GM12891 (cell line): ENCODE measurements around the gene FAM222A.

Experiments
- DNase-seq: peaks from one replicate; pipeline ENCODE4 v3.0.0; 2011; ENCODE audit warnings: low spot score; ENCODE audit not compliant: insufficient read length
- FAIRE-seq: peaks from 2 replicates; lab custom pipeline; 2011; peaks lifted over from hg19 to GRCh38; lab: Jason Lieb, UNC
- PAX5 ChIP-seq: IDR thresholded peaks from 2 replicates; pipeline ENCODE4 v1.6.1; 2011; ENCODE audit warnings: low read length, moderate library complexity, mild to moderate bottlenecking; ENCODE audit not compliant: insufficient read depth, severe bottlenecking
- POLR2A ChIP-seq: IDR thresholded peaks from 2 replicates; pipeline ENCODE4 v1.6.1; 2011; ENCODE audit warnings: low read depth, low read length, control low read depth
- POLR2AphosphoS5 ChIP-seq: IDR thresholded peaks from 2 replicates; pipeline ENCODE4 v1.6.1; 2011; ENCODE audit warnings: low read depth, low read length, control low read depth
- POU2F2 ChIP-seq: IDR thresholded peaks from 2 replicates; pipeline ENCODE4 v1.6.1; 2011; ENCODE audit warnings: low read depth, mild to moderate bottlenecking, control low read depth, low read length, moderate library complexity
- SPI1 ChIP-seq: IDR thresholded peaks from 2 replicates; pipeline ENCODE4 v1.6.1; 2011; ENCODE audit warnings: low read depth, low read length, control low read depth
- TAF1 ChIP-seq: IDR thresholded peaks from 2 replicates; pipeline ENCODE4 v1.6.1; 2011; ENCODE audit warnings: low read depth, low read length, control low read depth

FAM222A gene

GRCh38 chr12:109771746-109772621 lies 58.4 kb downstream of the FAM222A start:
- DNase-seq (no peak), FAIRE-seq (no peak)
- TF ChIP-seq TAF1, result no peak

- TF ChIP-seq PAX5, result no peak
- no peak for TF ChIP-seq POLR2A
- TF ChIP-seq SPI1, result no peak
- no peak for TF ChIP-seq POU2F2
- no peak for TF ChIP-seq TAF1
- TF ChIP-seq POLR2AphosphoS5, result no peak
- no peak for FAIRE-seq
- no peak for DNase-seq
These were observed 59.1 kb downstream of the FAM222A start for GRCh38 chr12:109772622-109773321.

- FAIRE-seq, result no peak
- TF ChIP-seq TAF1 (no peak), SPI1 (no peak), POLR2A (no peak)
- no peak for DNase-seq
These were observed 59.9 kb downstream of the FAM222A start for GRCh38 chr12:109773384-109774011.

GRCh38 chr12:109775172-109775881 lies 61.7 kb downstream of the FAM222A start:
- FAIRE-seq, result peak; percentile 20
- peak; percentile 68 for DNase-seq
- no peak for TF ChIP-seq SPI1
- no peak for TF ChIP-seq TAF1
- TF ChIP-seq POLR2AphosphoS5, result no peak
- no peak for TF ChIP-seq POLR2A
- no peak for TF ChIP-seq POU2F2
- no peak for TF ChIP-seq PAX5

GRCh38 chr12:109776624-109777023 lies 63.0 kb downstream of the FAM222A start:
- TF ChIP-seq POLR2AphosphoS5 (no peak), TAF1 (no peak), POU2F2 (no peak), POLR2A (no peak), PAX5 (no peak), SPI1 (no peak)
- FAIRE-seq (no peak), DNase-seq (no peak)

- no peak for DNase-seq
- peak; percentile 47 for FAIRE-seq
- TF ChIP-seq SPI1 (no peak), POU2F2 (no peak), POLR2A (no peak), POLR2AphosphoS5 (no peak), PAX5 (no peak), TAF1 (no peak)
These were observed 63.9 kb downstream of the FAM222A start for GRCh38 chr12:109777544-109777943.

GRCh38 chr12:109778684-109779083 lies 65.1 kb downstream of the FAM222A start:
- TF ChIP-seq POLR2A, result no peak
- TF ChIP-seq SPI1, result no peak
- no peak for TF ChIP-seq PAX5
- TF ChIP-seq TAF1, result no peak
- no peak for TF ChIP-seq POU2F2
- TF ChIP-seq POLR2AphosphoS5, result no peak
- DNase-seq (no peak), FAIRE-seq (no peak)

GRCh38 chr12:109779382-109779781 lies 65.8 kb downstream of the FAM222A start:
- DNase-seq (no peak), FAIRE-seq (no peak)
- peak; percentile 52; the same call in 1 of the 2 replicates for TF ChIP-seq SPI1
- TF ChIP-seq POLR2A, result no peak

GRCh38 chr12:109781668-109782325 lies 68.2 kb downstream of the FAM222A start:
- no peak for FAIRE-seq
- no peak for DNase-seq
- TF ChIP-seq SPI1, result no peak
- TF ChIP-seq POLR2AphosphoS5, result no peak
- TF ChIP-seq POU2F2, result no peak
- TF ChIP-seq POLR2A, result no peak
- TF ChIP-seq PAX5, result no peak
- TF ChIP-seq TAF1, result no peak

- FAIRE-seq, result no peak
- TF ChIP-seq PAX5, result no peak
- TF ChIP-seq POLR2AphosphoS5, result no peak
- no peak for TF ChIP-seq SPI1
- TF ChIP-seq TAF1, result no peak
- no peak for TF ChIP-seq POLR2A
- TF ChIP-seq POU2F2, result no peak
- no peak for DNase-seq
These were observed 68.7 kb downstream of the FAM222A start for GRCh38 chr12:109782326-109782703.
